HUES6 (cell line): ENCODE data around the gene MBNL1.
A peak's percentile ranks its signal among the peaks of the same experiment; 100 is the strongest.

Source experiments
- H3K27ac ChIP-seq: 2 replicates; pipeline ENCODE4 v1.7.0; 2013; ENCODE audit warnings: low read depth, mild to moderate bottlenecking, low read length, inconsistent platforms
- H3K27me3 ChIP-seq: 2 replicates; pipeline ENCODE4 v1.6.1; 2013; ENCODE audit warnings: low read length; ENCODE audit not compliant: control insufficient read depth, insufficient read depth
- H3K36me3 ChIP-seq: 2 replicates; pipeline ENCODE4 v1.6.1; 2013; ENCODE audit warnings: low read length; ENCODE audit not compliant: control insufficient read depth, insufficient read depth
- H3K4me1 ChIP-seq: 2 replicates; pipeline ENCODE4 v1.6.1; 2013; ENCODE audit warnings: low read length; ENCODE audit not compliant: control insufficient read depth, insufficient read depth
- H3K4me3 ChIP-seq: 2 replicates; pipeline ENCODE4 v1.5.1; 2013; ENCODE audit warnings: low read depth, low read length
- H3K9ac ChIP-seq: one replicate; pipeline ENCODE4 v1.6.1; 2013; ENCODE audit warnings: mild to moderate bottlenecking, low read length
- H3K9me3 ChIP-seq: 2 replicates; pipeline ENCODE4 v1.6.1; 2013; ENCODE audit warnings: low read depth, low read length; ENCODE audit not compliant: control insufficient read depth, insufficient read depth

MBNL1 gene, protein sequence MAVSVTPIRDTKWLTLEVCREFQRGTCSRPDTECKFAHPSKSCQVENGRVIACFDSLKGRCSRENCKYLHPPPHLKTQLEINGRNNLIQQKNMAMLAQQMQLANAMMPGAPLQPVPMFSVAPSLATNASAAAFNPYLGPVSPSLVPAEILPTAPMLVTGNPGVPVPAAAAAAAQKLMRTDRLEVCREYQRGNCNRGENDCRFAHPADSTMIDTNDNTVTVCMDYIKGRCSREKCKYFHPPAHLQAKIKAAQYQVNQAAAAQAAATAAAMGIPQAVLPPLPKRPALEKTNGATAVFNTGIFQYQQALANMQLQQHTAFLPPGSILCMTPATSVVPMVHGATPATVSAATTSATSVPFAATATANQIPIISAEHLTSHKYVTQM

DNA sequence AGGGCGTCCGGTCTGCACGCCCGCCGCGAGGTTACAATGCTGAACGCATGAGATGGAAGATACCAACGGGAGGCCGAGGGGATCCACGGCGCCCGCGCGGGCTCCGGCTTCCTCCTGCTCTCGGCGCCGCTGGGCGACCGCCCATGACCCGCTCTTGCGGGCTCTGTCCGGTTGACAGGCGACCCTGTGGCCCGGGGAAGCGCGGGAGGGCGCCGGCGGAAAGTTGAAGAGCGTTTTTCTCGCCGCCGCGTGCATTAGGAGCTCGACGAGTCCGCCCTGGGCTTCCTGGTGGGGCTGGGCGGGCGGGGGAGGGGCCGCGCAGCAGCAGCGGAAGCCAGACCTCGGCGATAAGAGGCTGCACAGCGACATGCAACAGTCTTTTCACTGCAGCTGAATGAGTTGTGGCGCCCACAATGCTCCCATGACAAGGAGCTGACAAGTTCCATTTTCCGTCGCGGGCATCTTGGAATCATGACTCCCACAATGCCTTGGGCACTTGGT is at the start of gene MBNL1:
Gene MBNL1 (plus strand): TSS at position 375 of the 501 bp plus-strand sequence. CDS start 31,265 bp downstream, outside the sequence.
- Histone ChIP-seq H3K9me3 (no peaks in the 10 kb centered on the region), H3K27me3 (peaks cover 58% of the 10 kb centered on the region), H3K9ac (peak within 1 kb of the TSS; percentile 85), H3K4me1 (peaks cover 21% of the 10 kb centered on the region), H3K27ac (peak within 1 kb of the TSS; percentile 60; the same call in 1 of the 2 replicates), H3K36me3 (no peaks in the 10 kb centered on the region), H3K4me3 (peak within 1 kb of the TSS; percentile 96)

DNA sequence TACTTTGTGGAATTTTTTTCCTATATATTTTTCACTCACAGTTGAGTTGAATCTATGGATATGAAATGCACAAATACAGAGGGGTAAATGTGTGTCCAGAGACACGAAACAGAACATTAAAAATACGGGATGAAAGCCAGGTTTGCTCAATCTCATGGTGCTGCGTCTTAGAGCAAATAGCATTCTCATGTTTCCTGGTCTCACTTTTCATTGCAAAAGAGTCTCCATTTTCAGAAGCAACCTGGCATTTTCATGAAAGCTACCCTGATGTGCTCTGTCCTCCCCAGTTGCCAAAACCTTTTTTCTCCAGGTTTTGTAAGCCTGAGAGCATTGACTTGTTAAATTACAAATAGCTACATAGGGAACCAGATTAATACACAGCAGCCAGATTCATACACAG is 49.5 kb upstream of the MBNL1 start:
- H3K4me1 ChIP-seq = no peaks in the 10 kb centered on the region
- H3K27me3 ChIP-seq = no peaks in the 10 kb centered on the region
- no peak overlapping the region for H3K9ac ChIP-seq
- H3K4me3 ChIP-seq = no peak overlapping the region
- no peaks in the 10 kb centered on the region for H3K9me3 ChIP-seq
- no peaks in the 10 kb centered on the region for H3K36me3 ChIP-seq
- no peak overlapping the region for H3K27ac ChIP-seq

DNA sequence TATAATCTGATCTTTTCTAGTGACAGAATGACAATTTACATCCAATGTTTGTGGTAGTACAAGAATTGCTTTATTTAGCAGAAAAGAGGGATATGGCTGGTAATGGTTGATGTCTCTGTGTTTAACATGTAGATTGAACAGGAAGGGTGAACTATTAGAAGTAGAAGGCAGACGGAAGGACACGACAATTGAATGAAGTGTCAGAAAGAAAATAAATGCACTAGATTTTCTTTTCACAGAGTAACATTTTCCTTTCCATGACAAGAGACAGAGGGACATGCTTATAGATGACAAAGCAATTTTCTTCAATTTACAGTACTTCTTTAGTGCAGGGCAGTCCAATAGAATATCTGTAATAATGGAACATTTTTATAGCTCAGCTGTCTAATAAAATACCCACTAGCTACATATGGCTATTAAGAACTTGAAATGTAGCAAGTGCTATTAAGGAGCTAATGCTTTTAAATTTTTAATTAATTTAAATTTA is 48.9 kb upstream of the MBNL1 start:
- H3K9ac ChIP-seq = no peak overlapping the region
- H3K4me1 ChIP-seq = no peaks in the 10 kb centered on the region
- H3K27ac ChIP-seq = no peak overlapping the region
- H3K36me3 ChIP-seq = no peaks in the 10 kb centered on the region
- no peaks in the 10 kb centered on the region for H3K9me3 ChIP-seq
- no peak overlapping the region for H3K4me3 ChIP-seq
- H3K27me3 ChIP-seq = no peaks in the 10 kb centered on the region

DNA sequence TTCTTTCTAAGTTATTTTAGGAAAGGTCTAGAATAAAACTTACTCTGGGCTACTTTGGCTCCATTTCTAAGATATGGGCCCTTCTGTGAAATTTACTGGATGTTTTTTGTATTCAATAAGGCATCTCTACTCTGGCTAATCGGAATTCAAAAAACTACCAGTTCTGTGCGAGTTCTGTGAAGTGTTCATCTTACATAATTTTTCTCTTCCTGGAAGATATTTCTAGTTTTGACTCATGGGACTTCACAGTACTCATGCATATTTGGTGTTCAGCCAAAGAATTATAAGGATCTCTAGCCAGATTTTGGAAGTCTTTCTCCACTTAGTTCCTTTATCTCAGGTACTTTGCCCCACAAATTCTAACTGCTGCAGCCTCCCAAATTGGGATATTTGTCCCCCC is 46.4 kb upstream of the MBNL1 start:
- H3K4me3 ChIP-seq = no peak overlapping the region
- no peak overlapping the region for H3K9ac ChIP-seq
- H3K4me1 ChIP-seq = no peaks in the 10 kb centered on the region
- no peaks in the 10 kb centered on the region for H3K27me3 ChIP-seq
- no peaks in the 10 kb centered on the region for H3K36me3 ChIP-seq
- H3K27ac ChIP-seq = no peak overlapping the region
- H3K9me3 ChIP-seq = no peaks in the 10 kb centered on the region

DNA sequence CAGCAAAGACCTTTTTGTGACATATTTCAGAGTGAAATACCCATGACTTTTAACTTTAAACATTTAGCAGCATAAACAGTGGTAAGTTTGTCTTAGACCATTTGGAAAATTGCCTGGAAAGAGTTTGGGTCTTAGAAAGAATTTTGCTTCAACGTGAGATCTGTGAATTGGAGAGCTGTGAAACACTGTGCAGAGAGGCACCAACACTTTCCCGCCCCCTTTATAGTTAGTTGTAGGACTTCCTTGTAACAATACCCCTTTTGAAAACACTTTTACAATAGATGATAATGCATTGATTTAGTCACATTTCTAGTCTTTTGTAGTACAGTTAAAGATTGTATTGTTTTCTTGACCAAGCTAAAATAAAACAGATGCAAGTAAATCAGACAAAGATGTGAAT is 43.5 kb upstream of the MBNL1 start:
- no peaks in the 10 kb centered on the region for H3K36me3 ChIP-seq
- H3K4me3 ChIP-seq = no peak overlapping the region
- no peak overlapping the region for H3K9ac ChIP-seq
- no peaks in the 10 kb centered on the region for H3K27me3 ChIP-seq
- H3K27ac ChIP-seq = no peak overlapping the region
- H3K9me3 ChIP-seq = no peaks in the 10 kb centered on the region
- H3K4me1 ChIP-seq = no peaks in the 10 kb centered on the region

DNA sequence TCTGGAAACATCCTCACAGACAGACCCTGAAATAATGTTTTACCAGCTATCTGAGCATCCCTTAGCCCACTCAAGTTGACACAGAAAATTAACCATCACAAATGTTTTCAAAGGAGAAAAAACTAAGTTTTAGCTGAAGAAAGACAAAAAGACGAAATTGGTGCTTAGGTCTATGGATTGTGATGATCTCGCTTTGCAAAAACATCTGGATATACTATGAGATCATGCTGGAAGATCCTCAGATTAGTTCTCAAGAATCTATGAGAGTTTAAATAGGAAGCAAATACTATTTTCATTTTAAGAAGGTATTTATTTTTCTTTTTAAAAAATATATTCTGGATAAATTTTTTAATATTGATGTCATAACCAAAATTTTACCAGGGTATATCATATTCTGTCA is 42.6 kb upstream of the MBNL1 start:
- Histone ChIP-seq H3K4me3 (no peak overlapping the region), H3K36me3 (no peaks in the 10 kb centered on the region), H3K9me3 (no peaks in the 10 kb centered on the region), H3K27me3 (no peaks in the 10 kb centered on the region), H3K4me1 (no peaks in the 10 kb centered on the region), H3K9ac (no peak overlapping the region), H3K27ac (no peak overlapping the region)

DNA sequence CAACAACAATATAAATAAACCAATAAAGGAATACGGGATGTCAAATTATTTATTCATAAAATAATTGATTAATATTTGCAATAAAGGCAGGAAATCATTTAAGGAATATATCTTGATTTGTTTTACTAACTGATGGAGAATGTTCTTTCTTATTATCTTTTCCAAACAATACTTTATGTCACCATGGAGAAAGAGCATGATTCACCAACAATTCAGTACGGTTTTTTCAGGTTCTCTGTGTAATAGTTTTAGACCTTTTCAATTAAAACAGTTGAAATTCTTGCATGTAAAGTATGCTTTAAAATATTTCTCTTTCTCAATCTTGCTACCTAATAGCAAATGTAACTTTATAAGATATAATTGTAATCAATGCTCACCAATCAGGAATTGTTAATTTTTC is 41.7 kb upstream of the MBNL1 start:
- no peak overlapping the region for H3K27ac ChIP-seq
- no peaks in the 10 kb centered on the region for H3K4me1 ChIP-seq
- H3K9ac ChIP-seq = no peak overlapping the region
- H3K4me3 ChIP-seq = no peak overlapping the region
- no peaks in the 10 kb centered on the region for H3K27me3 ChIP-seq
- H3K36me3 ChIP-seq = no peaks in the 10 kb centered on the region
- no peaks in the 10 kb centered on the region for H3K9me3 ChIP-seq

DNA sequence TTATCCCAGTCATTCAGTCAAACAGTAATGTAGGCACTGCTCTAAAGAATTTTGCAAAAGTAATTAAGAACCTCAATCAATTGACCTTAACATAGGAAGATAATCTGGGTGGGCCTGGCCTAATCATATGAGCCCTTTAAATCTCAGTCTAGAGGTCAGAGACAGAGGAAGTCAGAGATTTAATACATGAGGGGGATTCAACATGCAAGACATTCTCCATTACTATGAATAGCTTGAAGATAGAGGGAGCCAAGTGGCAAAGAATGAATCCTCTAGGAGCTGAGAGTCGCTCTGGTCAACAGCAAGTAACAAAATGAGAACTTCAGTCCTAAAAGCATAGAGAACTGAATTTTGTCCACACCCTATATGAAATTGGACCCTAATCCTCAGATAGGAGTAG is 39.0 kb upstream of the MBNL1 start:
- no peak overlapping the region for H3K4me3 ChIP-seq
- H3K36me3 ChIP-seq = no peaks in the 10 kb centered on the region
- no peaks in the 10 kb centered on the region for H3K27me3 ChIP-seq
- no peaks in the 10 kb centered on the region for H3K4me1 ChIP-seq
- no peaks in the 10 kb centered on the region for H3K9me3 ChIP-seq
- no peak overlapping the region for H3K9ac ChIP-seq
- H3K27ac ChIP-seq = no peak overlapping the region

DNA sequence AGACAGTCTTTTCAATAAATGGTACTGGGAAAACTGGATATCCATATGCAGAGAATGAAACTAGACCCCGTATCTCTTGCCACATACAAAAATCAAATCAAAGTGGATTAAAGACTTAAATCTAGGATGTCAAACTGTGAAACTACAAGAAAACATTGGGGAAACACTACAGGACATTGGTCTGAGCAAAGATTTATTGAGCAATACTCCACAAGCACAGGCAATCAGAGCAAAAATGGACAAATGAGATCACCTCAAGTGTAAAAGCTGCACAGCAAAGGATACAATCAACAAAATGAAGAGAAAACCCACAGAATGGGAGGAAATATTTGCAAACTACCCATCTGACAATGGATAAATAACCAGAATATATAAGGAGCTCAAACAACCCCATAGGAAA is 38.4 kb upstream of the MBNL1 start:
- H3K27ac ChIP-seq = no peak overlapping the region
- no peaks in the 10 kb centered on the region for H3K27me3 ChIP-seq
- no peak overlapping the region for H3K9ac ChIP-seq
- H3K4me1 ChIP-seq = no peaks in the 10 kb centered on the region
- H3K36me3 ChIP-seq = no peaks in the 10 kb centered on the region
- H3K9me3 ChIP-seq = no peaks in the 10 kb centered on the region
- no peak overlapping the region for H3K4me3 ChIP-seq

DNA sequence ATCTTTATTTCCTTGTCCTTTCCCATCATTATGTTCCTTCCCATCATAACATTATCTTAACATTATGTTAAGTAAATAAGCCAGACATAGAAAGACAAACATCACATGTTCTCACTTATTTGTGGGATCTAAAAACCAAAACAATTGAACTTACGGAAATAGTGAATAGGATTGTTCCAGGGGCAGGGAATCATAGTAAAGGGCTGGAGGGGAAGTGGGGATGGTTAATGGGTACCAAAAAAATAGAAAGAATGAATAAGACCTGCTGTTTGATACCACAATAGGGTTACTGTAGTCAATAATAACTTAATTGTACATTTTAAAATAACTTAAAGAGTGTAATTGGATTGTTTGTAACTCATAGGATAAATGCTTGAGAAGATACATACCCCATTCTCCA is 36.7 kb upstream of the MBNL1 start:
- Histone ChIP-seq H3K4me3 (no peak overlapping the region), H3K27ac (no peak overlapping the region), H3K4me1 (no peaks in the 10 kb centered on the region), H3K36me3 (no peaks in the 10 kb centered on the region), H3K9ac (no peak overlapping the region), H3K9me3 (no peaks in the 10 kb centered on the region), H3K27me3 (no peaks in the 10 kb centered on the region)

DNA sequence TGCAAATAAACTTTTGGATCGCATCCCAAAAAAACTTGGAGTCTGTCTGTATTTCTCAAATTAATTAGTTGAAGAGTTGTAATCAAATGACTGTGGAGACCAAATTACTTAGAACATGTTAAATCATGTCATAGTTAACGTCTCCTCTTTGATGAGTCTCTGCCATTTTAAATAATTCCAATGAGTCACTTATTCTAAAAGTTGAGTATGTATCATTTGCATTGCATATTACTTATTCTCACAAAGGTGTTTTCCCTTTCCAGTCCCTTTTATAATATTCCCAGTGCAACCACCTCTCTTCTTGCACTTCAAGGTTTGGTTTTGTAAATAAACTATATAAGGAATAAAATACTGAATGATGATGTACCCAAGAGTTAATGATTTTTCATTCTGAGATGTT is 36.0 kb upstream of the MBNL1 start:
- no peaks in the 10 kb centered on the region for H3K27me3 ChIP-seq
- no peaks in the 10 kb centered on the region for H3K36me3 ChIP-seq
- H3K9me3 ChIP-seq = no peaks in the 10 kb centered on the region
- no peaks in the 10 kb centered on the region for H3K4me1 ChIP-seq
- H3K27ac ChIP-seq = no peak overlapping the region
- H3K4me3 ChIP-seq = no peak overlapping the region
- H3K9ac ChIP-seq = no peak overlapping the region
